Stimulated activated CD8-positive, alpha-beta memory T cell treated with anti-CD3 and anti-CD28 coated beads, Interleukin-4, amount 100 ng/mL, for 48 hours (primary cell): ENCODE data around the gene EAF1.

ENCODE experiments used
- DNase-seq: peaks from one replicate; pipeline ENCODE4 v3.0.0-alpha.2; 2020

EAF1 gene

GRCh38 chr3:15488002-15488401 is 60.6 kb downstream of the EAF1 start:
- DNase-seq = no peak

- no peak for DNase-seq
Observed at GRCh38 chr3:15490158-15490557, 62.8 kb downstream of the EAF1 start.

DNA sequence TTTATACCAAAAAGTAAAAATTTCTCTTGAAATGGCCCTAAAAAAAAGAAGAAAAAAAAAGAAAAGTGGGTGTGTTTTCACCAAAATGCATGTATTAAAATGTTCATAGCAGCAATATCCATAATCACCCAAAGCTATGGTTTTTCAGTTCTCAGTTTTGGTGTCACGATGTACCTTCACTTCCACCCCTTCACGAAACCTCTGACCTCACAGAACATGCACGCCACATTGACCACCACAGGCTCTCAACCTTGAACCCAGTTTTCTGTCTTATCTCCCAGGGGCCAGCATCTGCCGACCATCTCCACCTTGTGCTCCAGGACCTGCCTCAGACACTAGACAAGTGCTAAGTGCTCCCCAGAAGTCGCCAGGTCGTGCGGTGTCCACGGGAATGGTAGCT is 63.7 kb downstream of the EAF1 start:
- DNase-seq = no peak
